Small intestine (tissue), 7 donors: ENCODE measurements around the gene OTUD5. TPM values are rescaled to one million over a fixed set of nuclear protein-coding genes. Genes with fewer than 3 reads are reported as not detected.
A peak's percentile ranks its signal among the peaks of the same experiment; 100 is the strongest.

ENCODE experiments used
- DNase-seq, 2 donors: peaks; one replicate each; pipeline versions ENCODE4 v3.0.0 to v3.0.0-alpha.2; 2013
- FAIRE-seq: peaks from 2 replicates; lab custom pipeline; 2012; peaks lifted over from hg19 to GRCh38; lab: Jason Lieb, UNC
- H3K27ac ChIP-seq, 3 donors: one replicate each; pipeline ENCODE4 v1.5.1; 2013; ENCODE audit warnings: low read length in 2 of 3, mild to moderate bottlenecking in 2 of 3, control low read depth in 1 of 3, inconsistent platforms in 1 of 3, low read depth in 1 of 3, moderate library complexity in 1 of 3
- H3K27me3 ChIP-seq, 3 donors: one replicate each; pipeline ENCODE4 v1.6.1; 2013; ENCODE audit warnings: low read length in 3 of 3, inconsistent platforms in 1 of 3; ENCODE audit not compliant: control insufficient read depth in 3 of 3, insufficient read depth in 3 of 3
- H3K36me3 ChIP-seq, 3 donors: one replicate each; pipeline ENCODE4 v1.6.1; 2013; ENCODE audit warnings: low read length in 3 of 3, inconsistent platforms in 1 of 3, low read depth in 1 of 3, mild to moderate bottlenecking in 1 of 3, moderate library complexity in 1 of 3; ENCODE audit not compliant: control insufficient read depth in 3 of 3, insufficient read depth in 2 of 3
- H3K4me1 ChIP-seq, 3 donors: one replicate each; pipeline ENCODE4 v1.6.1; 2013; ENCODE audit warnings: low read length in 2 of 3, inconsistent platforms in 1 of 3, low read depth in 1 of 3, mild to moderate bottlenecking in 1 of 3, moderate library complexity in 1 of 3; ENCODE audit not compliant: control insufficient read depth in 3 of 3, insufficient read depth in 2 of 3
- H3K4me3 ChIP-seq, 3 donors: one replicate each; pipeline ENCODE4 v1.5.1; 2013; ENCODE audit warnings: low read length in 3 of 3, control low read depth in 1 of 3, inconsistent platforms in 1 of 3, low read depth in 1 of 3, mild to moderate bottlenecking in 1 of 3, moderate library complexity in 1 of 3
- H3K9me3 ChIP-seq, 2 donors: one replicate each; pipeline ENCODE4 v1.6.1; 2013; ENCODE audit warnings: low read depth in 1 of 2, low read length in 1 of 2; ENCODE audit not compliant: control insufficient read depth in 2 of 2, insufficient read depth in 1 of 2
- WGBS, 3 donors: extraction: QIAGEN DNeasy Blood & Tissue Kit; methylation state at CpG; one replicate each; pipeline ENCODE4 v1.1.7; 2013; 5-methylcytosine and 5-hydroxymethylcytosine counted together
- polyA plus RNA-seq, 4 donors: library from polyadenylated mRNA; stranded (reverse) in 3 of 4; unstranded in 1 of 4; fragments of 200-250 nt in 3 of 4; fragments of 120-200 nt in 1 of 4; gene quantifications; one replicate each; pipeline versions ENCODE4 v1.2.1 to v1.2.3, GENCODE V29; 2013
- donor health status: healthy with polysubstance abuse.
- donor health status: control.
- donor health status: control.
- donor health status: Bipolar disorder and iron deficiency.
- donor health status: healthy.

The OTUD5 gene
- polyA plus RNA-seq, 4 donors, result 28.3 to 57.5 (median 42.3) TPM

DNA sequence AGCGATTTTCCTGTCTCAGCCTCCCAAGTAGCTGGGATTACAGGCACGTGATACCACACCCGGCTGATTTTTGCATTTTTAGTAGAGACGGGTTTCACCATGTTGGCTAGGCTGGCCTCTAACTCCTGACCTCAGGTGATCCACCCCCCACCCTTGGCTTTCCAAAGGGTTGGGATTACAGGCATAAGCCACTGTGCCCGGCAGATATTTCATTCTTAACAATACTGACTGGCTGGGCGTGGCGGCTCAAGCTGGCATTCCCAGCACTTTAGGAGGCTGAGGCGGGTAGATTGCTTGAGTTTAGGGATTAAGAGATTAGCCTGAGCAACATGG lies 58.4 kb downstream of the OTUD5 start:
- no peaks in the 10 kb centered on the region for H3K27me3 ChIP-seq
- no peak for FAIRE-seq
- 38 to 74% (median 70%) methylated on average over 8 of the region's 8 CpGs for WGBS, 3 donors
- H3K4me3 ChIP-seq, result no peak overlapping the region
- H3K4me1 ChIP-seq, result peaks cover 0 to 9% (median 6%) of the 10 kb centered on the region in 3 donors
- H3K36me3 ChIP-seq, result peaks cover 0 to 46% (median 0%) of the 10 kb centered on the region in 3 donors
- H3K9me3 ChIP-seq, result no peaks in the 10 kb centered on the region
- H3K27ac ChIP-seq, result no peak overlapping the region
- no peak for DNase-seq

DNA sequence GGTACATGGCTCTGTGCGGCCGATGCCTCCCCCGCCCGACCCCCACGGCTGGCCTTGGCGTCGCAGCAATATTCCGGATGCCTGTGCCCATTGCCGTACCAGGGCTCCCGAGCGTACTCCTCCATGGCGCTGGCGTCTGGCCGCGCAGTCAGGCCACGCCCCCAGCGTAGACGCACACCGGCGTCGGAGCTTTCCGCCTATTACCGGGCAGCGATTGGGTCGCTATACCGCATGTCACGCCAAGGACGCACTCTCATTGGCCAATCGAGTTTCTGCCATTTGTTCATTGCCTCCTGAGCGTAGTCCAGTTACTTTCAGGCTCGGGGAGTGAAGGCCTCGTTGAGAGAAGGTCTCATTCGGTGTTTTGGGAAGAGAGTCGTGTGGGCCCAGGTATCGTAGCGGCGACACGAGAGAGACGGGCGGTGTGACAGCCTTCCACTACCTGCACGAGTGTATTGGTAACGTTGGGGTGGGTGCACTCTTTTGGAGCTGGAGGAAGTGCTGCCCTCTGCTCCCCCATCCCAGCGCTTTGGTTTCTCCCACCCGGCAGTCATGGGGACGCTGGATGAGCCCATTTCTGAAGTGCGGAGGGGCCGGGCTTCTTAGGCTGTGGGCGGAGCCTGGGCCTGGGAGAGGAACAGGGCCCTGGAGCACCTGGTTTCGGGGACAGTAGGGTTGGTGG lies 59.6 kb downstream of the OTUD5 start, which contains the start of the genes PQBP1 and TIMM17B:
Gene PQBP1, plus strand, starts transcription at position 306 of the 682 bp plus-strand sequence. CDS start 580 bp downstream, outside the sequence.
Gene TIMM17B, minus strand, starts transcription at position 144 of the 682 bp plus-strand sequence. Its CDS starts 19 bp downstream, at position 125.
- peak within 1 kb of the TSS; percentile 70 to 95 (median 70) for H3K4me3 ChIP-seq
- H3K4me1 ChIP-seq, result peaks cover 0 to 9% (median 6%) of the 10 kb centered on the region in 3 donors
- peak; percentile 94 for DNase-seq
- FAIRE-seq, result peak; percentile 26
- no peaks in the 10 kb centered on the region for H3K9me3 ChIP-seq
- H3K36me3 ChIP-seq, result peaks cover 0 to 49% (median 4%) of the 10 kb centered on the region in 3 donors
- WGBS, 3 donors, result 1 to 54% (median 6%) methylated on average over 41 to 49 of the region's 49 CpGs
- peak within 1 kb of the TSS; percentile 82 to 100 (median 99) for H3K27ac ChIP-seq
- H3K27me3 ChIP-seq, result no peaks in the 10 kb centered on the region

DNA sequence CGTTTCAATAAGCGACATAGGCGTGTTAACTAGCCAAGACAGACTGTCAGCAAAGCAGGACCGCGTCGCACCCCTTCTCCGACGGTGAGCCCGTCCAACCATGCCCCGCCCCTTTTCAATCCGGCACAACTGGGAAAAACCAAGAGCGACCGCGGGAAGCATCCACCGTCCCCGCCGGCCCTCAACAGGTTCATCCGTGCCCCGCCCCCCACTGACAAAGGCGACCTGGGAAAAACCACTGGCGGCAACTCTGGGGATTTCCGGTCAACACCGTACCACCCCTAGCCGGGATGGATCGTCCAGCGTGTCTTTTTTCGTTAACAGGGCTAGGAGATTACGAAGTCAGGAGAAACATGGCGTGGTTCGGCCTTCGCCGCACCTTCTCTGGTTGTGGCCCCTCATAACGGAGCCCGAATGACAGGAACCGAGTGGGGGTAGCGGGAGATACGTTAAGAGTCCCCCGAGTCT lies 60.2 kb downstream of the OTUD5 start:
- no peak for FAIRE-seq
- Histone ChIP-seq H3K4me3 (peak overlapping the region; percentile 70 to 95 (median 70)), H3K27me3 (no peaks in the 10 kb centered on the region), H3K27ac (peak overlapping the region; percentile 82 to 100 (median 99)), H3K36me3 (peaks cover 0 to 45% (median 4%) of the 10 kb centered on the region in 3 donors), H3K9me3 (no peaks in the 10 kb centered on the region), H3K4me1 (peaks cover 0 to 11% (median 6%) of the 10 kb centered on the region in 3 donors)
- WGBS, 3 donors, result 1 to 42% (median 9%) methylated on average over 23 to 38 of the region's 38 CpGs
- peak; percentile 79 to 85 for DNase-seq

DNA sequence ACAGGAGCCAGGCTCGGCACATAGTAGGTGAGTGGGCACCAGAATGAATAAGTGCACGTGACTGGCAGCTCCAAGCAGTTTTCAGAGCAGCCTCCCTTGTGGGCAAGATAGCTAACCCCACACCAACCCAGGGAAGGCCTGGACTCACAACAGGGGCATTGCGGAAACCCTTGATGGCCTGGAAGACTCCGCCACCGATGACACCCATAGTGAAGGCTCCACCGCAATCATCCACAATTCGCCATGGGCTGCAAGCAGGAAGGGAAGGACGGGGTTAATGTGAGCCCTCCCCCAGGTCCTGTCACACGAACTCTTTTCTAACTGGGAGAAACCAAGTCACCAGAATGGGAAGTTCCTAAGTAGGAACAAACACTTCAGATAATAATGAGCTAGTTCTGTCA lies 60.8 kb downstream of the OTUD5 start:
- FAIRE-seq (no peak), DNase-seq (no peak)
- Histone ChIP-seq H3K27me3 (no peaks in the 10 kb centered on the region), H3K27ac (peak overlapping the region in 2 of 3 donors; percentile 99 to 100), H3K9me3 (no peaks in the 10 kb centered on the region), H3K4me1 (peaks cover 0 to 15% (median 6%) of the 10 kb centered on the region in 3 donors), H3K36me3 (peaks cover 0 to 40% (median 4%) of the 10 kb centered on the region in 3 donors), H3K4me3 (peak overlapping the region in 2 of 3 donors; percentile 70 to 95)
- 41 to 62% (median 52%) methylated on average over 9 of the region's 9 CpGs for WGBS, 3 donors

DNA sequence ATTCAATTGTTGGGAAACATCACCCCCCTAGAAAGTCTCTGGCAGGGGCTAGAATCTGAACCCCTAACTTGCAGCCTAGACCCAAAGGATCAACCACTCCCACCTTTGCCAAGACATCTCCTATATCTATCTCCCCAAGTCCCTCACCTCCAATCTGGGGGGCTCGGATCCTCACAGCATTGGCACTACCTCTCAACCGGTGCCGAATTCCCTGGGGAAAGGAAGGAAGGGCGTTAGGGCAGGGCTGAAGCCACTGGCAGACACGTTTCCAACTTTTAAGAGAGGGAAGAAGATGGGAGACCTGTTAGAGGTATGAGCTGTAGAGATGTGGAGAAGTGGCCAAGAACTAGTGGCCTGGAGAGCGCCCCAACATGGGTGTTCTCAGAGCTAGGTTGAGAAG lies 62.5 kb downstream of the OTUD5 start:
- Histone ChIP-seq H3K4me1 (peaks cover 0 to 15% (median 6%) of the 10 kb centered on the region in 3 donors), H3K4me3 (no peak overlapping the region), H3K27ac (no peak overlapping the region), H3K27me3 (no peaks in the 10 kb centered on the region), H3K9me3 (no peaks in the 10 kb centered on the region), H3K36me3 (peaks cover 0 to 33% (median 4%) of the 10 kb centered on the region in 3 donors)
- 81 to 94% (median 93%) methylated on average over 6 of the region's 6 CpGs for WGBS, 3 donors
- no peak for DNase-seq
- no peak for FAIRE-seq

DNA sequence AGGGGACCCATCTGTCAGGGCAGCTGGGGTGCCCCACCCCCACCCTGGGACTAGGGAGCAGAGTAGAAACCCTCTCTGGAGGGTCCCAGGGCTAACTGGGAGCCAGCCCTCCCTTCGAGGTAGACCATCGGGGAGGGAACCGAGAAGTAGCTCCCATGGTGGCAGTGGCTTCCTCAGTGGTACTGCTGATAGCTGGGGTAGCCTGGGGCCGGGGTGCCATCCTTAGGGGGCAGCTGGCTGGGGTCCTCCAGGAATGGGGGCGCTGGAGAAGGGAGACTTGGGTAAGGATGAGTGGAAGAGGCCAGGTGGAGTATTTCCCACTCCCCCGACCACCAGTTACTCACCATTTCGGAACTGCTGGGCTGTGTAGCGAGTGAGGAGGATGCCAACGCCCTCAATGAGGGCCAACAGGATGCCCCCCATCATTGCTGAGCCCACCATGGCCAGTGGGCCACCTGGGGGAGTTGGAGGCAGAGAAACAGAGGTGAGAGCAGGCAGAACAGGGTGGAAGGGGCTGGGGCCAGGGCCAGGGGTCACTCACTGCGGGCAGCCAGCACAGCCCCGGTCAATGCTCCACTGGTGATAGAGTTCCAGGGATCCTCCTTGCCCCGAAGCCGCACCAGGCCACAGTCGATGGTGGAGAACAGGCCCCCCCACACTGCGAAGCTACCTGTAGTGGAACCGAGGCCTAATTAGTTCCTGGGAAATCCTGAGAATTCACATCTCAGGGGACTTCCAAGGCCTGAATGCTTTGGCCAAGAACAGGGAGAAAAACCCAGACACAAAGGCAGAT lies 63.7 kb downstream of the OTUD5 start:
- no peak for FAIRE-seq
- Histone ChIP-seq H3K4me1 (peaks cover 0 to 15% (median 6%) of the 10 kb centered on the region in 3 donors), H3K36me3 (peaks cover 0 to 27% (median 4%) of the 10 kb centered on the region in 3 donors), H3K9me3 (no peaks in the 10 kb centered on the region), H3K4me3 (no peak overlapping the region), H3K27me3 (no peaks in the 10 kb centered on the region), H3K27ac (no peak overlapping the region)
- no peak for DNase-seq
- 85 to 94% (median 88%) methylated on average over 14 to 16 of the region's 16 CpGs for WGBS, 3 donors

DNA sequence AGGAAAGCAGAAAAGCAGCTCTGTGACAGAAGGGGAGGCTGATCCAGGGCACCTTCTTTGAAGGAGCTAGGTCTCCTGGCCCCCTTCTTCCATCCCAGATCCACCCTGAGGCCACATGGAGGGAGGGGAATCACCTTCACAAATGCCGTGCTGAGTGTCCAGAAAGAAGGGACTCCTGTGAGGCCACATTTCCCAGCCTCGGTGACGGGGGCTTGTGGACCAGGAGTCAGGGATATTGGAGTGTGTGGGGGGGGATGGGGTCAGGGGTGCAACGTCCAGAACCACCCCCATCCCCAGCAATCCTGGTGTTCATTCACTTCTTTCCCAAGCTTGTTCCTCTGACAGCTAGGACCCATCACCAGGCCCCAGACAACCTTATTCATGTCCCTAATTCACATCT lies 64.5 kb downstream of the OTUD5 start:
- Histone ChIP-seq H3K4me3 (no peak overlapping the region), H3K4me1 (peaks cover 0 to 11% (median 6%) of the 10 kb centered on the region in 3 donors), H3K27me3 (no peaks in the 10 kb centered on the region), H3K9me3 (no peaks in the 10 kb centered on the region), H3K27ac (no peak overlapping the region), H3K36me3 (peaks cover 0 to 26% (median 4%) of the 10 kb centered on the region in 3 donors)
- DNase-seq (no peak), FAIRE-seq (no peak)
- WGBS, 3 donors, result 75 to 85% (median 85%) methylated on average over 3 to 4 of the region's 4 CpGs
